Activated CD8-positive, alpha-beta memory T cell treated with anti-CD3 and anti-CD28 coated beads, Interleukin-2, amount 50 U/mL, for 24 hours (primary cell): ENCODE measurements around the gene ADAMTS17.
"Not testable (repeated sequence)": the region's sequence is repeated elsewhere in the genome, so short reads cannot be mapped to it uniquely, and the experiment has no call there.

Source experiments
- DNase-seq: peaks from one replicate; pipeline ENCODE4 v3.0.0-alpha.2; 2020; ENCODE audit errors: extremely low read depth

ADAMTS17 gene

GRCh38 chr15:99951511-99951910, 390.3 kb downstream of the ADAMTS17 start:
- no peak for DNase-seq

GRCh38 chr15:99944131-99944530, 397.6 kb downstream of the ADAMTS17 start:
- no peak for DNase-seq

DNA sequence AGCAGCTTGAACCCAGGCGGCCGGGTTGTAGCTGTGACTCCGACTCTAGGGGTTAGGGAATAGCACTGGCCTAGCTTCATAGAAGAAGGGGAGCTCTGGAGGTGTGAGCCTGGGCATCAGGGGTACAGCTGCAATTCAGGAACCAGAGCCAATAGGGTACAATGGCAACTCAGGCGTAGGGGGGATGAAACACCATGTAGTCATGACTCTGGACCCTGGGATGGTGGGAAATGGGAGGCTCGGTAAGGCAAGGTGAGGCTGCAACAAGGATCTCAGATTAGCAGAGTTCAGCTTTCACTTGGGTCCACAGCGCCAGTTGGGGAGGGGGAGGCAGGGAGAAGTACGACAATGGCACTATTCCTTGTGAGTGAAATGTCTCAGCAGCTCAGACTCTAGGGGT, 398.3 kb downstream of the ADAMTS17 start:
- no peak for DNase-seq

DNA sequence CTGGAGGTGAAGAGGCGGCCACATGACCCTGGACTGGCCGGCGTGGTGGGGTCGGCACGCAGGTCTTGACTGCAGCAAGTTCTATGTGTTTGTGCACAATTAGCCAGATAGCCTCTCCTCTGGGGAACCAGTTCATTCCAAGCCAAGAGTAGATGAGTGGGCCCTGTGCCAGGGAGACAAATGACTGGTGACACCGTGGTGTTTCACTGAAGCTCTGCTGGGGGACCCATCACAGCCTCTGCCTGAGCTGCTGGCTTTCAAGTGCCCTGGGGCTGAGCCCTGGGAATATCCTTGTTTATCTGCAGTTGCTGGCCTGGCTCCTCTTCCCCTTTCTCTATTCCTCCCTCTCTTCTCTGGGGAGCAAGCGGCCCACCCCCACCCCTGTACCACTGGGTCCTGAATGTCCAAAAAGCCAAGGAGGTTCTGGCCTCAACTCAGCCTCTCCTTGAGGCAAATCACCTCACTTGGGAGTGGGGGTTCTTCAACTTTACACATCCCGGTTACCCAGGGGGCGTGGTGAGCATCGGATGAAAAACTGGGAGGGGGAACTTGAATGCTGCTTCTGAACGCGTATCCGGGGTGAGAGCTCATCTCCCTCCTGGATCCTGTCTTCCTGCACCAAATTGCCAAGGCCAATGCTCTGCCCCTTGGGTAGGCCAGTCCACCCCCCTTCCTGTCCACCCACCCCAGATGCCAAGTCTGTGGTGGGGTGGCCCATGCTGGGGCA, 408.9 kb downstream of the ADAMTS17 start:
- no peak for DNase-seq

DNA sequence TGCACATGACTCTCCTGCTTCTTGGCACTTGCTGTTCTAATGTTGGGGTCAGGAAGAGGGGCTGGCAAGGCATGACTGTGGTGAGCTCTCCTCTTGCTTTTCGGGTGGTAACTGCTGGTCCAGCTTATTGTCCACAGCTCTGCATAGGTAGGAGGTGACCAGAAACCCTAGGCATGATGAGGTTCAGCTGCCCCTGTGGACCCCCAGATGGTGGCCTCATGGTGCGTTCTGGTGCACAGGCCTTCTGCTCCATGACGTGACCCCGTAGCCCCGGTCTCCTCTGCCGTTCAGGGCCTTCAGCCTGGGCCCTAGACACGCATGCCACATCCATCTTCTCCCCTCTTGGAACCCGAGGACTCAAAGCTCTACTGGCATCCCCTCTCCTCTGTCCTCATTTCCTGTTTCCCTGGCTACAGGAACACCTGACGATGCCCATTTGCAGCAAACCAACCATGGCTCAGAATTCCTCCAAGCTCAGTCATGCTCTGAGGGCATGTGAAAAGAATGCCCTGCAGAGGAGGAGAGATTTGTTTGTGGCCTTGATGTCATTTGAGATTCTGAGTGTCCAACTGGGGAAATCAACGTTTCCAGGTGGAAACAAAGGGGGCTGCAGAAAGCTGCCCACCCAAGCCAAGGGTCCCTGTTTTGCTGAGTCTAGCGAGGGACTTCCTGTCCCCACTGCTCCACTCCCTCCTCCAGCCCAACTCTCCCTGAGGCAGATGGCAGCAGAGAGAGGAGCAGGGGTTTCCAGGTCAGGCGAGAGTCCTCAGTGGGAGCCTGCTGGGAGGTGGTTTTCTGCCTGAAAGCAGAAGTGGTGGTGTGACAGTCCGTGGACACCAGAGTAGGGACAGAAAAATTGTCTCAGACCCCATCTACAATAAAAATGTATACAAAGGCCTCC, 409.8 kb downstream of the ADAMTS17 start:
- no peak for DNase-seq

DNA sequence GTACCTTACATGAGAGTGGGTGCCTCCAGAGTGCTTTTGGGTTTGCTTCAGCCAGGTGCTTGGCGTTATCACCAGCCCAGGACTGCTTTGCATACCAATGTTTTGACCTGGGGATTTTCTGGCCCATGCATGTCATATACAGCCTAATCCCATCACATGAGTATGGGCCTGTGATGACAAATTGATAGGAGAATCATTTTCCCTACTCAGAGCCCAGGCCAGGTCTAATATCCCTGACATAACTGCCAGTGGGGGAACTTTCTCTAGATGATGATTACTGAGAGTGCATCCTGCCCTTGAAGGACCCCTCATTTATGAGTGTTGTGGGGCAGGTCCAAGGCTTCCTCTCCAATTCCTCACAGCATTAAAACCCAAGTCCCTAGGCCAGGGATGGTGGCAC, 411.1 kb downstream of the ADAMTS17 start:
- no peak for DNase-seq

GRCh38 chr15:99929266-99929665, 412.5 kb downstream of the ADAMTS17 start:
- no peak for DNase-seq

GRCh38 chr15:99928429-99928981, 413.3 kb downstream of the ADAMTS17 start:
- peak; percentile 62 for DNase-seq

DNA sequence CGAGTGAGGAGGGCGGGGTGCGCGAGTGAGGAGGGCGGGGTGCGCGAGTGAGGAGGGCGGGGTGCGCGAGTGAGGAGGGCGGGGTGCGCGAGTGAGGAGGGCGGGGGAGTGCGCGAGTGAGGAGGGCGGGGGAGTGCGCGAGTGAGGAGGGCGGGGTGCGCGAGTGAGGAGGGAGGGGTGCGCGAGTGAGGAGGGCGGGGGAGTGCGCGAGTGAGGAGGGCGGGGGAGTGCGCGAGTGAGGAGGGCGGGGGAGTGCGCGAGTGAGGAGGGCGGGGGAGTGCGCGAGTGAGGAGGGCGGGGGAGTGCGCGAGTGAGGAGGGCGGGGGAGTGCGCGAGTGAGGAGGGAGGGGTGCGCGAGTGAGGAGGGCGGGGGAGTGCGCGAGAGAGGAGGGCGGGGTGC, 415.2 kb downstream of the ADAMTS17 start:
- not testable (repeated sequence) for DNase-seq

- DNase-seq: no peak
Observed at GRCh38 chr15:99925661-99926461, 415.9 kb downstream of the ADAMTS17 start.

DNA sequence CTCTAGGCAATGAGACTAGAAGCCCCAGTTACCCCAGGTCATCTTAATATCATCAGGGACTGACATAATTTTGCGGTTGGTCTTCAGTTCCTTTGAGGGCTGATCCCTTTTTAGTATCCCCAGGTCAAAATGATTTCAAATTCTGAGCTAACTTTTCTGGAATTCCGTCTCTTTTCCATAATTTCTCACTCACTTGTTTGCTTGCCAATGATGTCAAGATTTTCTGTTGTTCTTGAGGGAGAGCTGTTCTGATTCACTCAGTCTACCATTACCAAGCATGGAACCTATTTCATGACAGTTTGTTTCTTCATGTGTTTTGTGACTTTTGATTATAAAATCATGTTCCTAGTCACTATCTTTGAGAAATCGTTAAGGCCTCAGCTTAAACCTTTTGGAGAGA, 418.1 kb downstream of the ADAMTS17 start:
- no peak for DNase-seq
